ENCODE results near the gene DNAJC5.
"Not testable (repeated sequence)": the region's sequence is repeated elsewhere in the genome, so short reads cannot be mapped to it uniquely, and the experiment has no call there.

The DNAJC5 gene

DNA sequence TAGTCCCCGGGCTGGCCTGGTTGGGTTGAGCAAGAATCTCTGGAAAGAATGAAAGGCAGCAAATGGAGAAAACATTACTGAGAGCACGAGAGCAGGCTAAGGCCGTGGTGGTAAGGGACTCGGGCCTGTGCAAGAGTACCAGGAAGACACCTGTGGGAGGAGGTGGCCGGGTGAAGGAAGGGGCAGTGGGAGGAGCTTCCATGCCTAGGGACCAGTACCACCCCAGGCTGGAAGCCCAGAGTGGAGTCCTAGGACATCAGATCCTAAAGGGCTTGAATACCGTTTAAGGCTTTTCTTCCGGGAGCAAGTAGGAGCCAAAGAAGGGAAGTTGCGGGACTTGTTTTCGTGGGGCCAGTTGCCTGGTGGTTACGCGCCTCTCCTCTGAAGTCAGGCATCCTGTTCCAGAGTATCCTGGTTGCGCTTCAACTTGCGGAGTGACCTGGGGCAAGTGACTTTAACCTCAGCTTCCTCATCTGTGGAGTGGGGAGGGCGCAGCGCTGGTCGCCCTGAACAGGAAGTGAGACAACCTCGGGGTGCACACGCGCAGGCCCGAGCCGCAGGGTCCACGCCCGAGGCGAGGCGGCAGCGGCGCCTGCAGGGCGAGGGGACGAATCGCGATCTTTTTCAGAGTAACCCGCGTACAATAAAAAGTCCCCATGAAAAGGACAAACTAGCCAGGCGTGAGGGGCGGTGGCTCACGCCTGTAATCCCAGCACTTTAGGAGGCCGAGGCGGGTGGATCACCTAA, 31.0 kb upstream of the DNAJC5 start:
- H3K27ac ChIP-seq, result peak overlapping the region; percentile 88 to 99
- intact Hi-C loops (cut with DNase I; ENCODE audit: low total_unique reads), result loop anchor here (5.0 to 10.0 kb wide), 4 partner anchors 77 to 329 kb away; partner anchors contain the start of genes GMEB2, LIME1, PTK6 and SLC2A4RG
- H3K9me3 ChIP-seq, result no peaks in the 10 kb centered on the region
- H3K36me3 ChIP-seq, result peaks cover 6 to 27% (median 13%) of the 10 kb centered on the region in 3 donors
- DNase-seq, result peak; percentile 87 to 90
- H3K4me3 ChIP-seq, result peak overlapping the region; percentile 81 to 98
- peaks cover 0 to 45% (median 24%) of the 10 kb centered on the region in 4 donors for H3K4me1 ChIP-seq
- peaks cover 0 to 4% of the 10 kb centered on the region in 2 donors for H3K27me3 ChIP-seq
- TF ChIP-seq CTCF (IDR thresholded peaks at IDR 0.05), result peak; percentile 52 to 56

DNA sequence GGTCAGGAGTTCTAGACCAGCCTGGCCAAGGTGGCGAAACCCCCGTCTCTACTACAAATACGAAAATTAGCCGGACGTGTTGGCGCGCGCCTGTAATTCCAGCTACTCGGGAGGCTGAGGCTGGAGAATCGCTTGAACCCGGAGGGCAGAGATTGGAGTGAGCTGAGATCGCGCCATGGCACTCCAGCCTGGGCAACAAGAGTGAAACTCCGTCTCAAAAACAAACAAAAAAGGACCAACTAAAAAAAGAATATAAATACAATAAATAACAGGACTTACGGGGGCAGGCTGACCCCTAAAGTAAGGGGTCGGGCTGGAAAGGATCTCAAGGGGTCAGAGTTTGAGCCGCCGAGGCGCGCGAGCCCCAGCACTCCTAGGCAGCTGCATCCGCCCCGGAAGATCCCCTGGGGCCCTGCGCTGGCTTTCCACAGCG, 30.4 kb upstream of the DNAJC5 start:
- intact Hi-C loops (cut with DNase I; ENCODE audit: low total_unique reads), result loop anchor here (5.0 to 10.0 kb wide), 4 partner anchors 77 to 330 kb away; partner anchors contain the start of genes GMEB2, LIME1, PTK6 and SLC2A4RG
- no peaks in the 10 kb centered on the region for H3K9me3 ChIP-seq
- DNase-seq, result no peak
- peak overlapping the region; percentile 81 to 98 for H3K4me3 ChIP-seq
- H3K27me3 ChIP-seq, result no peaks in the 10 kb centered on the region
- peaks cover 10 to 33% (median 19%) of the 10 kb centered on the region in 3 donors for H3K36me3 ChIP-seq
- peak overlapping the region; percentile 88 to 99 for H3K27ac ChIP-seq
- H3K4me1 ChIP-seq, result peaks cover 0 to 44% (median 24%) of the 10 kb centered on the region in 4 donors
- no peak for TF ChIP-seq CTCF (IDR thresholded peaks at IDR 0.05)

DNA sequence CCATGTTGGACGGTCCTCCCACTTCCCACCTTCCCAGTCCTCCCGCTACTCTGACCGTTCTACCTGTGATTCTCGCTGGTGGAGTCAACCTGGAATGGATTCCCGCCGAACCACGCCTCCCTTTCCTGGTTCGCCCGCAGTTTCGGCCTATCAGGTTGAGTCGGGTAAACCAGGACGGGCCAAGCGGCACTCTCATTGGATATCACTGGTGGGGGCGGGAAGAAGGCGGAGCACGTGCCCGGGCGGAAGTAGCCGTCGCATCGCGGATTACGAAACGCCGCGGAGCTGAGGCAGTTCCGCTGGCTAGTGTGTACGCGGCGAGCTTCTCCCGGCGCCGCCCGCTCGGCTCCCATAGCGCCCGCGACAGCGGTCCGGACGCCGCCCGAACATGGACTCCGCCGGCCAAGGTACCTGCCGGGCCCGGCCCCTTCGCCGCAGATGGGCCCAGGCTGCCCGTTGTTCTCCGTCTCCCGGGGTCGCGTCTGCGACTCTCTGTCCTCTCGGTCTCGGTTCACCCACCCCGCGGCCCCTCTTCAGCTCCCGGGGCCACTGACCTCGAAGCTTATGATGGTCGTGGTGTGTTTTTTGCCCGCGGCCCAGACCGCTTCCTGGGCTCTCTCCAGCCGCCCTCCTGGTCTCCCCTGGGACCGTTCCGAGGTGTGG, 29.8 kb upstream of the DNAJC5 start, which contains the start of gene TPD52L2:
TPD52L2 (plus strand) TSS at position 293 of the 663 bp plus-strand sequence; CDS start at position 389, 96 bp downstream.
- Histone ChIP-seq H3K27ac (peak within 1 kb of the TSS; percentile 88 to 99), H3K27me3 (no peaks in the 10 kb centered on the region), H3K36me3 (peaks cover 16 to 39% (median 24%) of the 10 kb centered on the region in 3 donors), H3K4me3 (peak within 1 kb of the TSS; percentile 81 to 98), H3K9me3 (no peaks in the 10 kb centered on the region), H3K4me1 (peaks cover 0 to 44% (median 24%) of the 10 kb centered on the region in 4 donors)
- DNase-seq, result peak; percentile 99
- no peak for TF ChIP-seq CTCF (IDR thresholded peaks at IDR 0.05)
- intact Hi-C loops (cut with DNase I; ENCODE audit: low total_unique reads), result loop anchor here (5.0 to 10.0 kb wide), 4 partner anchors 78 to 330 kb away; partner anchors contain the start of genes GMEB2, LIME1, PTK6 and SLC2A4RG

DNA sequence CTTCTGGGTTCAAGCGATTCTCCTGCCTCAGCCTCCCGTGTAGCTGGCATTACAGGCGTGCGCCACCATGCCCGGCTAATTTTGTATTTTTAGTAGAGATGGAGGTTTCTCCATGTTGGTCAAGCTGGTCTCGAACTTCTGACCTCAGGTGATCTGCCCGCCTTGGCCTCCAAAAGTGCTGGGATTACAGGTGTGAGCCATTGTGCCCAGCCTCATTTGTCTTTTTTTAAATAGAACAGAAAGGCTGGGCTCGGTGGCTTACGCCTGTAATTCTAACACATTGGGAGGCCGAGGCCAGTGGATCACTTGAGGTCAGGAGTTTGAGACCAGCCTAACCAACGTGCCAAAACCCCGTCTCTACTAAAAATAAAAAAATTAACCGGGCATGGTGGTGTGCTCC, 27.9 kb upstream of the DNAJC5 start:
- DNase-seq, H3K27me3 ChIP-seq, H3K4me3 ChIP-seq, H3K9me3 ChIP-seq, H3K27ac ChIP-seq: not testable (repeated sequence)
- intact Hi-C loops (cut with DNase I; ENCODE audit: low total_unique reads), result loop anchor here (10.0 kb wide), 3 partner anchors 132 to 332 kb away; partner anchors contain the start of genes GMEB2, LIME1, PTK6 and SLC2A4RG
- H3K36me3 ChIP-seq, result peaks cover 29 to 48% (median 36%) of the 10 kb centered on the region in 3 donors
- peaks cover 0 to 44% (median 24%) of the 10 kb centered on the region in 4 donors for H3K4me1 ChIP-seq

- Histone ChIP-seq H3K4me1 (peaks cover 0 to 35% (median 22%) of the 10 kb centered on the region in 4 donors), H3K4me3 (no peak overlapping the region), H3K27me3 (no peaks in the 10 kb centered on the region), H3K27ac (no peak overlapping the region), H3K36me3 (peaks cover 30 to 53% (median 37%) of the 10 kb centered on the region in 3 donors), H3K9me3 (no peaks in the 10 kb centered on the region)
- DNase-seq, result no peak
- no peak for TF ChIP-seq CTCF (IDR thresholded peaks at IDR 0.05)
- intact Hi-C loops (cut with DNase I; ENCODE audit: low total_unique reads), result loop anchor here (10.0 kb wide), 3 partner anchors 133 to 333 kb away; partner anchors contain the start of genes GMEB2, LIME1, PTK6 and SLC2A4RG
Measured at GRCh38 chr20:63868264-63868663, 26.7 kb upstream of the DNAJC5 start.

Measured in tibial artery (tissue), 4 donors.